Activated naive CD4-positive, alpha-beta T cell treated with anti-CD3 and anti-CD28 coated beads, Interleukin-2, amount 50 U/mL, for 24 hours (primary cell): ENCODE data around the gene ZGPAT.

Experiments used
- H3K27ac Mint-ChIP-seq: one replicate; pipeline ENCODE4 v1.8.0; 2021; ENCODE audit warnings: mild to moderate bottlenecking, mixed read lengths
- H3K27me3 Mint-ChIP-seq: one replicate; pipeline ENCODE4 v1.8.0; 2021; ENCODE audit warnings: mixed read lengths
- H3K36me3 Mint-ChIP-seq: one replicate; pipeline ENCODE4 v1.8.0; 2021; ENCODE audit warnings: mixed read lengths
- H3K4me1 Mint-ChIP-seq: one replicate; pipeline ENCODE4 v1.8.0; 2021; ENCODE audit warnings: mixed read lengths
- H3K4me3 Mint-ChIP-seq: one replicate; pipeline ENCODE4 v1.8.0; 2021; ENCODE audit warnings: mild to moderate bottlenecking, mixed read lengths
- H3K9me3 Mint-ChIP-seq: one replicate; pipeline ENCODE4 v1.8.0; 2021; ENCODE audit warnings: mixed read lengths

The ZGPAT gene

DNA sequence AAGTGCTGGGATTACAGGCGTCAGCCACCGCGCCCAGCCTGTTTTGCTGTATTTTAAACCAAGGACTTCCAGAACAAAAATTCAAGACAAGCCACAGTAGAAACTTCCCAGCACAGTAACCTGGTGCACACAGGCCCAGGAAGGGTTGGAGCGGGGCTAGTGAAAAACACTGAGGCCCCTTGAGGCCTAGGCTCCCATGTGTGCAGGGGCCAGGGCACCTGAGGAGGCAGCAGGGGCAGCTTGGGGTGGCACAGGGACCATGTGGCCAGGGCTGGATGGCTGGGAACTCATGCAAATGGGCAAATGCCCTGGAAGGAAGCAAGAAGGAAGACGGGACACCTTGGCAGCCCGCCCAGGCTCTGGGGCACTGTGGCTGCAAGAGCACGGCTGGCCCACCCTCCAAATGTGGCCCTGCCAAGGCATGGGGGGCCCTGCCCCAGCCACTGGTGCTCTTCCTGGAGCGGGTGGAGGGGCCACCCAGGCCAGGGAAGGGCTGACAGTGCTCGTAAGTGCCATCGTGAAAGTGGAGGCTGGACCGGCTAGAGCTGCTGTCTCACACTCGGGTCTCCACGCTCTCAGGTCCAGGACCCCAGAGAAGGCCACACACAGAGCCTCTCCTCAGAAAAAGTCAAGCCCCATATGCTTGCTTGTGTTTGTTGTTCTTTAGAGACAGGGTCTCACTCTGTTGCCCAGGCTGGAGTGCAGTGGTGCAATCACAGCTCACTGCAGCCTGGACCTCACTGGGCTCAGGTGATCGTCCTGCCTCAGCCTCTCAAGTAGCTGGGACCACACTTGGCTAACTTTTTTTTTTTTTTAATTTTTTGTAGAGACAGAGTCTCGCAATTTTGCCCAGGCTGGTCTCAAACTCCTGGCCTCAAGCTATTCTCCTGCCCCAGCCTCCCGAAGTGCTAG lies 42.0 kb downstream of the ZGPAT start:
- H3K27ac Mint-ChIP-seq = no peak overlapping the region
- H3K4me1 Mint-ChIP-seq = peaks cover 23% of the 10 kb centered on the region
- peak overlapping the region; percentile 16 for H3K4me3 Mint-ChIP-seq
- no peaks in the 10 kb centered on the region for H3K27me3 Mint-ChIP-seq
- no peaks in the 10 kb centered on the region for H3K9me3 Mint-ChIP-seq
- no peaks in the 10 kb centered on the region for H3K36me3 Mint-ChIP-seq

DNA sequence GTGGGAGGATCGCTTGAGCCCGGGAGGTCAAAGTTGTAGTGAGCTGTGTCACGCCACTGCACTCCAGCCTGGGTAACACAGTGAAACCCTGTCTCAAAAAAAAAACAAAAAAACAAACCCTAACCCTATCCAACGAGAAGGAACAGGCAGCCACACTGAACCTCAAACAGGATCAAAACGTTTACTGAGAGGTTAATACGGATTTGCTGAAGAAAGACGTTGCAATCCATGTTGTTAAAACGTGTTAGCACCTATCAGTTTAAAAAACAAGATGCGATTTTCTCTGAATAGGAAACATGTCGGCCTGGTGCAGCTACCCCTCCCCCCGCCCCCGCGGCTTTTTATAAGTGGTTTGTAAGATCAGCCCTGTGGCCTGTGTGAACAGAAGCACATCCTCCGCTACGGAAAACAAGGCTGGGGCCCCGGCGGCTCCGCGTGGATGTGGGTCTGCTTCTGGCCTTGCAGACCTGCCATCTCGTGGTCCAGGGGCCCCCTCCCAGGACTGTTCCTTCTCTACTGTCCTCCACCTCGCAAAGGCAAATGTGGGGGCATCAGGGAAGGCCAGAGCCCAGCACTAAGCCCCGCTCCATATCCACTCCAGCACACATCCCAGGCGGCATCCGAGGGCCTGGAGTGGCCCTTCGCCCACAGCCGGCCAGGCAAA lies 43.1 kb downstream of the ZGPAT start:
- Mint-ChIP-seq H3K4me1 (peaks cover 23% of the 10 kb centered on the region), H3K4me3 (peak overlapping the region; percentile 47), H3K9me3 (no peaks in the 10 kb centered on the region), H3K36me3 (no peaks in the 10 kb centered on the region), H3K27me3 (no peaks in the 10 kb centered on the region), H3K27ac (peak overlapping the region; percentile 51)

DNA sequence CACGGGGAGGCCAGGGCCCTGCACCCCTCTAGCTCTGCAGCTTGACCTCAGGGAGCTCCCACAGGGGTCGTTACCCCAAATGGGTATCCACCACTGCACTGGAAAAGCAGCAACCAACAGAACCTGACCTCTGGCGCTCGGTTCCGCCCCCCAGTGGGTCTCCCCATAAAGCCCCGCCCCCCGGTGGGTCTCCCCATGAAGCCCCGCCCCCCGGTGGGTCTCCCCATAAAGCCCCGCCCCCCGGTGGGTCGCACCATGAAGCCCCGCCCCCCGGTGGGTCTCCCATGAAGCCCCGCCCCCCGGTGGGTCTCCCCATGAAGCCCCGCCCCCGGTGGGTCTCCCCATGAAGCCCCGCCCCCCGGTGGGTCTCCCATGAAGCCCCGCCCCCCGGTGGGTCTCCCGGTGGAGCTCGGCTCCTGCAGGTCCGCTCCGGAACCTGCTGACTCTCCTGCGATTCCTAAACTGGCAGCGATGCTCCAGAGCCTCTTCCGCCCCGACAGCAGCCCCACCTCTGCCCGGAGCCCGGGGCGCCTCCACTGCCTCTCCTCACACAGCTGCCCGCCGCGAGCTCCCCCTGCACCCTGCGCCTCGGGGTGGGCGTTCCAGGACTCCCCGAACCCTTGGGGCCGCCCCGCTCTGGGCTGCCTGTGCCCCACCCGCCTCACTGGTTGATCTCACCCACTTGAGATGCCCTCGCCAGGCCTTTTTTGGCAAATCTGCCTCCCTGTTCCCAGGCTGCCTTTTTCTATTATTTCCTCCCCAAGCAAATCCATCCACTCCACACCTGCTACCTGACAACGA lies 43.8 kb downstream of the ZGPAT start:
- H3K27ac Mint-ChIP-seq = peak overlapping the region; percentile 41

DNA sequence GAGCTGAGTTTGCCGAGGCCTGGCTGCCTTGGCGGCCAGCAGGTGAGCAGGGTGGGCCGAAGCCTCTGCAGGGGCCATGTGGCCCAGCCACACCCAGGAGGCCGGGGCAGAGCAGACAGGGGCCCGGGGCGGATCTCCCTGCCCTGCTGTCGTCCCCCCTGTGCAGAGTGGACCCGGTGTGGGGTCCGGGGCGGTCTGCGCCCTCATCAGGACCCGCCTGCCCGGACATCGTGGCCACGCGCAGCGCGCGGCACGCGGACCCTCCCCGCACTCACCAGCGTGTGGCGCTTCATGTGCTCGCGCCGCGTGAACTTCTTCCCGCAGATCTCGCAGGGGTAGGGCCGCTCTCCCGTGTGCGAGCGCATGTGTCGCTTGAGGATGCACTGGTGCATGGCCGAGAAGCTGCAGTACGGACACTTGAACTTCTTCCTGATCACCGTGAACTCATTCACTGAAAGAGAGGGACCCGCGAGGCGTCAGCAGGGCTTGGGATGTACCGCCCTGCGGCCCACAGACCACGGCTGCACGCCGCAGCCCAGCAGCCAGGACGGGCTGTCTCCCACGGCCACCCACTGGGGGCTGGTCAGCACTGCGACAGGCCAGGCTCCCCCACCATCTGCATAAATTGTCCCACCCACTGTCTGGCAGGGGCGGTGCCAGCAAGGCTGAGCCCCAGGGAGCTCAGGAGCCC lies 44.7 kb downstream of the ZGPAT start:
- Mint-ChIP-seq H3K27ac (no peak overlapping the region), H3K4me3 (no peak overlapping the region), H3K36me3 (no peaks in the 10 kb centered on the region), H3K4me1 (peaks cover 28% of the 10 kb centered on the region), H3K9me3 (no peaks in the 10 kb centered on the region), H3K27me3 (no peaks in the 10 kb centered on the region)

More for the DNA sequence above, 43.8 kb downstream of the ZGPAT start:
- peak overlapping the region; percentile 47 for H3K4me3 Mint-ChIP-seq
- no peaks in the 10 kb centered on the region for H3K36me3 Mint-ChIP-seq
- H3K9me3 Mint-ChIP-seq = no peaks in the 10 kb centered on the region
- H3K27me3 Mint-ChIP-seq = no peaks in the 10 kb centered on the region
- peaks cover 26% of the 10 kb centered on the region for H3K4me1 Mint-ChIP-seq

DNA sequence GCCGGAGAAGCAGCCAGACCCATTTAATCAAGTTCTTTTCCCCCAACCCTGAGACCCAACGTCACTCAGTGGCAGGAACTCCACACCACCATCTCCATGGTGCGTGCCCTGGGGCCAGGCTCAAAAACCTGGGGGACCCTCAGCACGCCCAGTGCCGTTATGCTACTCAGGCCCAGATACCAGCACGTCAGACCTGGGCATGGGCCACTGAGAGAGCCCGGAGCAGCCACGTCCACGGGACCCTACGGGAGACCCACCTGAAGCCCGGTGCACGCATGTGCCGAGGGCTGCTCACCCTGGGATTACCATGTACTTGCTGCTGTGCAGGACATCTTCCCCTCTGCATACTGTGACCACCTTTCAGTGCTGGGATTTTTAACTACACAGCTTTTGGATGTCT lies 45.5 kb downstream of the ZGPAT start:
- H3K4me1 Mint-ChIP-seq = peaks cover 28% of the 10 kb centered on the region
- H3K9me3 Mint-ChIP-seq = no peaks in the 10 kb centered on the region
- no peak overlapping the region for H3K27ac Mint-ChIP-seq
- H3K27me3 Mint-ChIP-seq = no peaks in the 10 kb centered on the region
- H3K4me3 Mint-ChIP-seq = no peak overlapping the region
- H3K36me3 Mint-ChIP-seq = no peaks in the 10 kb centered on the region

DNA sequence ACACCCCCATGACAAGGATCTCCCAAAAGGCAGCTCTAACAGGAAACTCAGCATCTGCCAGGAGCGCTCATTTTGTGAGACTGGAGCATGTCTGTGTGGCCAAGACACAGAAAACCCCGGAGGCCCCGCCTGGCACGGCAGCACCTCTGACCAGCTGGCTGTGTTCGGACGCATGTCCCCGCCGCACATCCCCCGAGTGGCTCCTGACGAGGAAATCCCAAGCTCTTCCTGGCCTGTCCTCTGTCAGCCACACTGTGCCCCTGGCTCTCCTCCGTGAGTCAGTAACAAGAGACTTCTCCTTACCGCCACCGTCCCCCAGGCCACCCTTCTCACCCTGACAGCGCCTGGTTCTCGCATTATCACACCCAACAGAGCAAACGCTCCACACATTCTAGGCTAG lies 46.2 kb downstream of the ZGPAT start:
- peaks cover 23% of the 10 kb centered on the region for H3K4me1 Mint-ChIP-seq
- no peak overlapping the region for H3K27ac Mint-ChIP-seq
- H3K36me3 Mint-ChIP-seq = no peaks in the 10 kb centered on the region
- H3K4me3 Mint-ChIP-seq = no peak overlapping the region
- no peaks in the 10 kb centered on the region for H3K27me3 Mint-ChIP-seq
- H3K9me3 Mint-ChIP-seq = no peaks in the 10 kb centered on the region

DNA sequence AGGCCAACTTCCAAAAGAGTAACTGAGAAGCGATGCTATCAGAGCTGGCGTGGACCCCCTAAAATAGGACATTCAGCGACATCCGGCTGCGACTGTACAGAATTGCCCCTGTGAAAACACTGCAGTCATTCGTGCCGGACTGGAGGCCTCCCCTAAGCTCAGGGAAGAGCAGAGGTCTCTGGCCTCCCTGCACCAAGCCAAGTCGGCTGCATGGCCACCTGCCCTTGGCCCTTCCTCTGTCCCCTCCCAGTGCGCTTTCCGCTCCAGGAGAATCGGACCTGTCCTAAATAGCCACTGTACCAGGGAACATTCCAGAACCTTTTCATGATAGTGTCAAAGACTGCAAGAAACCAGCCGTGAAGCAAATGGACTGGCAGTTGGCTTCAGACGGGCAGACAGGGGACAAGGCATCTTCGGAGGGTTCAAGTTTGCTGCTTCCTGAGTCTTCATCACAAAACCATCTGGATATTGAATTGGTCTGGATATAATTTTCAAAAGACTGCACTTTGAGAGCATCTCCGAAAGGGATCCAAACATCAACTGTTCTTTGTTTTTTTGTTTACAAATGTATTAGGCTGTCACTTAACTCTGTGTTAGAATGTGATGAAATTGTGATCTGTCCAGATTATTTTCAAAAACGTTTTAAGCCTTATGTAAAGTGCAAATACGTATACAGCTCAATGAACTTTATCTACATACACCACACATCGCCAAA lies 48.3 kb downstream of the ZGPAT start:
- H3K4me1 Mint-ChIP-seq = peaks cover 12% of the 10 kb centered on the region
- no peaks in the 10 kb centered on the region for H3K9me3 Mint-ChIP-seq
- no peaks in the 10 kb centered on the region for H3K27me3 Mint-ChIP-seq
- H3K36me3 Mint-ChIP-seq = no peaks in the 10 kb centered on the region
- no peak overlapping the region for H3K4me3 Mint-ChIP-seq
- no peak overlapping the region for H3K27ac Mint-ChIP-seq

DNA sequence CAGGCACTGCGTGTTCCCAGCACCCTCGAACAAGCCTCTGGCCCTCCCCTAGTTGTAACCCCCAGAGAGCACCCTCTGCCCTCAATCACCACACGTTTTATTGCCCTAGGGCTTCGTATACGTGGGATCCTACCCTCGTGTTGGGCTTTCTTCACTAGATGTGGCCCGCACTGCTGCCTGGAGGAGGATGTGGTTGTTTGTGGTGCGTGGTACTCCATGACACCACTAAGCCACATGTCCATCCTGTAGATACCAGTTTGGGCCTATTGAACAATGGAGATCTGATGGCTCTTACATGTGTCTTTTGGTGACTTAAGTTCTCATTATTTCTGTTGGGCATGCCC lies 48.8 kb downstream of the ZGPAT start:
- Mint-ChIP-seq H3K4me3 (no peak overlapping the region), H3K36me3 (no peaks in the 10 kb centered on the region), H3K4me1 (peaks cover 9% of the 10 kb centered on the region), H3K9me3 (no peaks in the 10 kb centered on the region), H3K27ac (no peak overlapping the region), H3K27me3 (no peaks in the 10 kb centered on the region)

DNA sequence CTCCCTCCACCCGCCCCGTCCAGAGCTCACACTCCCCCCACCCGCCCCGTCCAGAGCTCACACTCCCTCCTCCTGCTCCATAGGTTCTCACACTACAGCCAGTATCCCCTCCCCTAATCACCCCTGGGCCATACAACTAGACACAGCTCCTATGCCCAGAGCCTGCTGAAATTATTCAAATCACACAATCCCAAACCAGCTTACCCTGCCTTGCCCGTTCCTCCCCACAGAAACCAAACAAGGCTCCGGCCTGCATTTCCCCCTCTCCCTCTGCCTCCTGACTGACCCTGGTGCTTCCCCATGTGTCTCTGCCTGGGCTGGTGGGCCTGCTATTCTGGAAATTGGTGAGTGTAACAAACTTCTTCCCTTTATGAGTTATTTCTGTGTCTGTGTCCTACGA lies 50.3 kb downstream of the ZGPAT start:
- Mint-ChIP-seq H3K27me3 (no peaks in the 10 kb centered on the region), H3K4me3 (no peak overlapping the region), H3K9me3 (no peaks in the 10 kb centered on the region), H3K36me3 (no peaks in the 10 kb centered on the region), H3K27ac (no peak overlapping the region), H3K4me1 (peaks cover 5% of the 10 kb centered on the region)

DNA sequence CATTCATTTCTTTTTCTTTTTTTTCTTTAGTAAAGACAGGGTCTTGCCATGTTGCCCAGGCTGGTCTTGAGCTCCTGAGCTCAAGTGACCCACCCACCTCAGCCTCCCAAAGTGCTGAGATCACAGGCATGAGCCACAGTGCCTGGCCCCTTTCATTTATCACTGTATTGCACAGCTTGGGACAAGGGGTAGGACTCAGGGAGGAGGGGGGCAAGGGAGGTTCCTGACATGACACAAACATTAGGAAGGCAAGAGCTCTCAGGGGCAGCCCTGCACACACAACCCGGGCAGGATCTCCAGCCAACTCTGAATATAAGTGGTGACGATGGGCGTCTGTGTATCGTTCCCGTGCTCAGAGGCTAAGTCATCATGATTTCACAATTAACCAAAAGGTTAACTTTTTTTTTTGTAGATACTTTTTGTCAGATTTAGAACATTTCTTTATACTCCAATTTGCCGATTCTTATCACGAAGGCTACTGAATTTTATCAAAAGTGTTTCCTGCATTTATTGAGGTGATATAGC lies 51.6 kb downstream of the ZGPAT start:
- peaks cover 5% of the 10 kb centered on the region for H3K4me1 Mint-ChIP-seq
- H3K27me3 Mint-ChIP-seq = no peaks in the 10 kb centered on the region
- no peak overlapping the region for H3K27ac Mint-ChIP-seq
- H3K36me3 Mint-ChIP-seq = no peaks in the 10 kb centered on the region
- no peaks in the 10 kb centered on the region for H3K9me3 Mint-ChIP-seq
- no peak overlapping the region for H3K4me3 Mint-ChIP-seq

DNA sequence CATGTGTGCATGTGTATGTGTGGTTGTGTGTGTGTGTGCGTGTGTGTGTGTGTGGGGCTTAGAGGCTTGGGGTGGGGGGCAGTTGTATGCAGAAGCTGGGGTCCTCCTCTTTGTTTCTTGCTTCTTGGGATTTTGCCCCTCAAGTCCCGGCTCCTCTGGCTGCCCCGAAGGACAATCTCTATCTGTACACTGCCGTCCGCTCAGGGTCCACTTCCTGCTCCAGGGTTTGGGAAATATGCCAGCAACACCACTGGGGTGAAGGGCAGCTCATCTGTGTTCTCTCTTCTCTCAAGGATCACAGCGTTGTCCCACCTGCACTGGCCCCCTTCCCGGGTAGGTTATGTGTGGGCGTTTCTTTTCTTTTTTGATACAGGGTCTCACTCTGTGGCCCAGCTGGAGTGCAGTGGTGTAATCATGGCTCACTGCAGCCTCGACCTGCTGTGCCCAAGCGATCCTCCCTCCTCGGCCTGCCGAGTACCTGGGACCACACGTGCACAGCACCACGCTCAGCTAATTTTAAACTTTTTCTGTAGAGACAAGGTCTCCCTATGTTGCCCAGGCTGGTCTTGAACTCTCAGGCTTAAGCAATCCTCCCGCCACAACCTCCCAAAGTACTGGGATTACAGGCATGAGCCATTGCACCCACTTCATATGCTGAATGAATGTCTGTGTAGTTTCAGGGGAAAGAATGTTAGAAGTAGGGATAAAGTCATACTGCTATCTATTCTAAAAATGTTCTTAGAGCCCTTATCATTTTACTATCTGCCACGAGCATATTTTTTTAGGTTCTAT lies 57.4 kb downstream of the ZGPAT start:
- H3K36me3 Mint-ChIP-seq = no peaks in the 10 kb centered on the region
- H3K4me3 Mint-ChIP-seq = no peak overlapping the region
- no peaks in the 10 kb centered on the region for H3K4me1 Mint-ChIP-seq
- H3K9me3 Mint-ChIP-seq = no peaks in the 10 kb centered on the region
- H3K27me3 Mint-ChIP-seq = no peaks in the 10 kb centered on the region
- H3K27ac Mint-ChIP-seq = no peak overlapping the region

DNA sequence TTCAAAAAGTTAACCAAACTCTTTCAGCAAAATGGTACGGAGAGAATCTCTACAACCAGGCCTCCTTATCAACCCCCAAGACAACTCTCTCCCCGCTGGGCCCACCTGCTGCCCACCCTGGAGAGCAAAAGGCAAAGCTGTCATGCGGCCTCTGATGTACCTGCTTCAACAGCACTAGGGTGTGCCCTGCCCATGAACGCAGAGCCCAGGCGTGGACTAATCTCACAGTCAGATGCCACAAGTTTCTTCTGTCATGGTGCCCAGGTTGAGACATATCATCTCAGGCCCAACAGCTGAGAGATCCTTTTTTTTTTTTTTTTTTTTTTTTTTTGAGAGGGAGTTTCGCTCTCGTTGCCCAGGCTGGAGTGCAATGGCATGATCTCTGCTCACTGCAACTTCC lies 58.1 kb downstream of the ZGPAT start:
- no peak overlapping the region for H3K4me3 Mint-ChIP-seq
- H3K36me3 Mint-ChIP-seq = no peaks in the 10 kb centered on the region
- H3K9me3 Mint-ChIP-seq = no peaks in the 10 kb centered on the region
- no peaks in the 10 kb centered on the region for H3K27me3 Mint-ChIP-seq
- no peaks in the 10 kb centered on the region for H3K4me1 Mint-ChIP-seq
- no peak overlapping the region for H3K27ac Mint-ChIP-seq

DNA sequence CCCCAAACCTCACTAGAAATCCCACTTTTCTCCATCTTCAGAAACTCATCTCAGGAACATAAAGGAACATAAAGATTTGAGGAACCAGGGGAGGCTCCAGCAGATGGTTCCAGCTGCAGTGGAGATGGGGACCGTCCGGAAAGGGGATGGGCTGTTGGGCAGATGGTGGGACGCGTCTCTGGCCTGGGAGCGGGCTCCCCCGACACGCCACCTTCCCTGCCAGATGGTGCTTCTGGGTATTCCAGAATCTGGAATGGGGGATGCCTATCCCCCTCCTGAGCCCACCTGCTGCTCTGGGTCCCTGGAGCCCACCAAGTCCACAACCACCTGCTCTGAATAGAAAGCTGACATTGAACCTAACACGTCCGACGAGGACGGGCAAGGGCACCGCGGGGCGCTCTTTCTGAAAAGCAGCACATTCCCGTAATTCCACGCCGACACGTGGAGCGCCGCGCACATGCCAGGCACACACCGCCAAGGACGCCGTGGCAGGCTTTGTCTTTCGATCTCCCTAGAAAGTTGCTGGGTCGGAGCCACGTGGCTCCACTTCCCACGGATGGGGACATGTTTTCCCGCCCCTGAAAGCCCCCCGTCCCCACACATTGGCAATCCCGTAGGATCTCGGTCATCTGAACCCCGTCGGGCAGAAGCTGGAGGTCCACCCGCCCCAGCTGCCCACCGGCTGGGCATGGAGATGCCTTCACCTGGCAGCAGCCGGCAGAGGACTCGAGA lies 59.0 kb downstream of the ZGPAT start:
- Mint-ChIP-seq H3K36me3 (no peaks in the 10 kb centered on the region), H3K4me3 (no peak overlapping the region), H3K27ac (no peak overlapping the region), H3K9me3 (no peaks in the 10 kb centered on the region), H3K4me1 (no peaks in the 10 kb centered on the region), H3K27me3 (no peaks in the 10 kb centered on the region)

DNA sequence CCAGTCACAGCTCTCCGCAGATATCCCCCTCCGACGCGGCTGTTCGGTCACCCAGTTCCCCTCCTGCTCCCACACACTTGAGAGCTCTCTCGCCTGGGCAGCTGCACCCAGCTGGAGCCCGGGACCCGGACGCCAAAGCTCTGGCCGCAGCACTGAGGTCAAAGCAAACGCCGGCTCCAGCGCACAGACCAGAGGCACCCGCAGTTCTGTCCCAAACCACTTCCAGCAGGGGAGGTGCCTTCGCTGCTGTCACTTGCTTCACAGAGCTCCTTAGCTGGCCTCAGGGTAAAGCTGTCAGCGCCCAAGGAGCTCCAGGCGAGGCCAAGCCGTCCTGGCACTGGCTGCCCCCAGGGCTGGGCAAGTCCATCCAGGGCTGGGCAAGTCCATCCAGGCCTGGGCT lies 59.6 kb downstream of the ZGPAT start:
- no peak overlapping the region for H3K27ac Mint-ChIP-seq
- no peaks in the 10 kb centered on the region for H3K36me3 Mint-ChIP-seq
- no peaks in the 10 kb centered on the region for H3K4me1 Mint-ChIP-seq
- no peaks in the 10 kb centered on the region for H3K27me3 Mint-ChIP-seq
- H3K4me3 Mint-ChIP-seq = no peak overlapping the region
- no peaks in the 10 kb centered on the region for H3K9me3 Mint-ChIP-seq
